IPS DF 6.9 (cell line): Measurements from ENCODE around the gene TEX2.

ENCODE experiments used
- DNase-seq: peaks from one replicate; pipeline ENCODE4 v3.0.0-alpha.2; 2013; ENCODE audit warnings: low read depth, low spot score
- H3K27ac ChIP-seq: one replicate; pipeline ENCODE4 v1.5.1; 2013; ENCODE audit warnings: low read length, control low read depth
- H3K27me3 ChIP-seq: 2 replicates; pipeline ENCODE4 v1.6.1; 2013; ENCODE audit warnings: mild to moderate bottlenecking, low read length; ENCODE audit not compliant: control insufficient read depth, insufficient read depth
- H3K36me3 ChIP-seq: 2 replicates; pipeline ENCODE4 v1.6.1; 2013; ENCODE audit warnings: low read length; ENCODE audit not compliant: control insufficient read depth, insufficient read depth
- H3K4me1 ChIP-seq: 2 replicates; pipeline ENCODE4 v1.6.1; 2013; ENCODE audit warnings: low read length; ENCODE audit not compliant: control insufficient read depth, insufficient read depth
- H3K4me3 ChIP-seq: 2 replicates; pipeline ENCODE4 v1.5.1; 2013; ENCODE audit warnings: mild to moderate bottlenecking, low read length
- H3K9me3 ChIP-seq: 2 replicates; pipeline ENCODE4 v1.6.1; 2013; ENCODE audit warnings: low read length, inconsistent platforms; ENCODE audit not compliant: control insufficient read depth, insufficient read depth
- WGBS: extraction: QIAGEN DNeasy Blood & Tissue Kit; methylation state at CpG from one replicate; pipeline ENCODE4 v1.1.7; 2013; ENCODE audit warnings: mixed read lengths, missing lambda C conversion rate; ENCODE audit not compliant: insufficient read length, insufficient coverage; 5-methylcytosine and 5-hydroxymethylcytosine counted together

Gene TEX2

DNA sequence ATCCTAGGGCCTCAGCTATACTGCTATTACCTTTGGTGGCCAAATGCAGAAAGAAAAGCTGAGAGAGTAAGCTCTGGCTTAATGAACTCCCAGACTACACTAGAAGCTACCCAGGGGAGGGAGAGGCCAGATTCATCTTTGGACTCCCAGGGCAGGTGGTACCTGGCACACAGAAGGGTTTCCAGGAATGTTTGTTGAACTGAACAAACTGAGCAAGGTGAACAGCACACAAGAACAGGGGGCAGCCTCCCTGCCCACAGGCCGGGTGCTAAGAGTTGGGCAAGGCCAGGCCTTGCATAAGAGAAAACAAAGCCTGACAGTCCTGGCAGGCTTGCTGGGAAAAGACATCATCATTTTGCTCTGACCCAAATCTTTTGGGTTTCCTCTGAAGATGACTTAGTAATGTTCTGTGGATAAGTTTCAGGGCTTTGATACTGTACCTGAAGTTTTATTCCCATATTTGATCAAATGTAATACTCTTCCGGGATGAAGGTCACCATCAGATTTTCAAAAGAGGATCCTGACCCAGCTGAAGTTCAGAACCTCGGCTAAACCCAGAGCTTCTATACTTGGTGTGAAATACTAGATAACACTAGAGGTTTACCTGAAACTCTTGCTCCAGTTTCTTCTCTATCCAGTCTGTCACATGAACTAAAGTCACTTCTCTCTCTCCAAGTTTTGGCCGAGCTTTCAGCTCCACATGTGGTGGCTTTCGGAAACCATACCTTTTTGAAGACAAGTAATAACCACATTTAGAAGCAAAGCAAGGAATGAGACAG, 112.6 kb downstream of the TEX2 start:
- Histone ChIP-seq H3K4me1 (no peaks in the 10 kb centered on the region), H3K9me3 (no peaks in the 10 kb centered on the region), H3K36me3 (peaks cover 7% of the 10 kb centered on the region; the same call in 1 of the 2 replicates), H3K27me3 (no peaks in the 10 kb centered on the region), H3K4me3 (no peak overlapping the region), H3K27ac (no peak overlapping the region)
- no CpG with 5 or more reads among the region's 5 CpGs for WGBS
- no peak for DNase-seq

GRCh38 chr17:64149196-64149595, 113.9 kb downstream of the TEX2 start:
- DNase-seq: no peak
- H3K9me3 ChIP-seq: no peaks in the 10 kb centered on the region
- H3K27me3 ChIP-seq: no peaks in the 10 kb centered on the region
- H3K4me1 ChIP-seq: no peaks in the 10 kb centered on the region
- no peak overlapping the region for H3K27ac ChIP-seq
- WGBS: no CpG with 5 or more reads among the region's 6 CpGs
- H3K36me3 ChIP-seq: peaks cover 7% of the 10 kb centered on the region; the same call in 1 of the 2 replicates
- no peak overlapping the region for H3K4me3 ChIP-seq

DNA sequence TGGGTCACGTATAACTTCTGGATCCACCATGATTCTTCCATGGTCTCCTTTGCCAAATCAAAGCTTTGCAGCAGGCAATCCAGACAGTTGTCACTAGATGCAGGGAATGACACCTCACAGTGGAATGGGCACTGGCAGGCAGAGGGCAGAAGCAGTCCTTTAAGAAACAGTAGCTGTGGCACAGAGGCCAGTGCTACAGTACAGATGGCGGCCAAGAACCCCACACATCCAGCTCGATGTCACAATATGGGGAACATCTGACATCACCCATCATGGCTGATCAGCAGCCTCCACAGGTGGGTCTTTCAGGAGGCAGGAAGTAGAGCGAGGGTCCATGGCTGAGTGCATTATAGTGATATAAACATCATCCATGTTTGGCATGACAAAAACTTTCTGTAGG, 114.4 kb downstream of the TEX2 start:
- Histone ChIP-seq H3K4me1 (no peaks in the 10 kb centered on the region), H3K9me3 (no peaks in the 10 kb centered on the region), H3K27ac (no peak overlapping the region), H3K27me3 (no peaks in the 10 kb centered on the region), H3K4me3 (no peak overlapping the region), H3K36me3 (peaks cover 7% of the 10 kb centered on the region; the same call in 1 of the 2 replicates)
- no peak for DNase-seq
- WGBS: no CpG with 5 or more reads among the region's 4 CpGs

DNA sequence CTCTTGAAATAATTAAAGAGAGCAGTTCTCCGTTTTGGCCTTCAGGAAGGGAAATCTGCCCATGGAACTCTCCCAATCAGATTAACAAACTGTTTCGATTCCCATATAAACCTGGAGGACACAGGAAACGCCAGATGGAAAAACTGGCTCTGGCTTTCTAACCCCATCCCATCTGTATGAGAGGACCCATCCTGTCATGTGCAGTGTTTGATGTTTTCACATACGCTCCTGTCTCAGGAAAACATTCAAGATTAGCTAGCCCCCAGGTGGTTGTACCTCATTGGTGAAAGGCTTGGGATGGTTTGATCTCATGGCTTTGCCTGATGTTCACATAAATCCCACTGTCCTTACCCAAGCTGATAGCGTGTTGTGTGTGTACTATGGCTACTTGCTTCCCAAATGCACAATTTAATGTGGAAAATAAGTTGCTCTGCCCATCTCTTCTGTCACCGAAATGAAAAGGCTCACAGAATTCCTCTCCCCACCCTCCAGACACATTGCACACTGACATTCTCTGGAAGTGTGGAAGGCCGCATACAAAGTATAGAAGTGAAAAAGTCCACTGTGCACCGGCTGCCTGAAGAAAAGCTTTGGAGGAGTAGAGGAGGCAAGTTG, 114.9 kb downstream of the TEX2 start:
- no CpG with 5 or more reads among the region's 8 CpGs for WGBS
- Histone ChIP-seq H3K9me3 (no peaks in the 10 kb centered on the region), H3K4me1 (no peaks in the 10 kb centered on the region), H3K4me3 (no peak overlapping the region), H3K27me3 (no peaks in the 10 kb centered on the region), H3K27ac (no peak overlapping the region), H3K36me3 (peaks cover 7% of the 10 kb centered on the region; the same call in 1 of the 2 replicates)
- no peak for DNase-seq

GRCh38 chr17:64147110-64148016, 115.7 kb downstream of the TEX2 start:
- H3K36me3 ChIP-seq: peaks cover 7% of the 10 kb centered on the region; the same call in 1 of the 2 replicates
- no CpG with 5 or more reads among the region's 15 CpGs for WGBS
- peak overlapping the region; percentile 85; the same call in 1 of the 2 replicates for H3K4me3 ChIP-seq
- DNase-seq: no peak
- no peaks in the 10 kb centered on the region for H3K9me3 ChIP-seq
- peak overlapping the region; percentile 4 for H3K27ac ChIP-seq
- no peaks in the 10 kb centered on the region for H3K4me1 ChIP-seq
- H3K27me3 ChIP-seq: no peaks in the 10 kb centered on the region

DNA sequence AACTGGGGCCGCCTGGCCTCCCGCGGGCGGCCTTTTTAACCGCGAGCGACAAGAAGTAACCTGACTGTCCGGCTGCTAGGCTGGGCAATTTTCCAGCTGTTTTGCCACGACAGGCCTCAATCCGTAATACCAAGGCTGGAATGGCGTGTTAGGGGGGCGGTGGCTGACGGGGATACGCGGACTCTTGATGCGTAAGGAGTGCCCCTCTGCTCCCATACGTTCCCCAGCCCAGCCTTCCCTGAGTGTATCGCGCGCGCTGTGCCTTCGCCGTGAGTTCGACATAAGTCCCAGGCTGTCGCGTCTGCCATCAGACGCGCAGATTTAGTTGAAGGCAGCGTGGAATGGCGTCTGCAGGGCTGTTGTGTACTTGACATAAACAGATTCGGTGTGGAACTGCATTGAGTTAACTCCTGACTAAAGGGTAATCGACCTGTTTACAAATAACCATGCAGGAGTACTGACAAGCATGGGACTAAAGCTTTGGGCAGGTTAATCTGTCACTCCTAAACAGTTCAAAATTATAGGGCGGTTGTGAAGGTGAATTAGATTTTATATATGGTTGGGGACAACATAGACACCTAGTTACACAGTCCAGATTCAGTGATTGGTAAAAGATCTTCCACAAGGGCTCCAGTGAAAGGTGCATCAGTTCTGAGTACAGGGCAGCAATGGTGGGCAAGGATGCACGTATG, 116.5 kb downstream of the TEX2 start:
- H3K4me3 ChIP-seq: peak overlapping the region; percentile 85
- no peaks in the 10 kb centered on the region for H3K4me1 ChIP-seq
- peak overlapping the region; percentile 4 for H3K27ac ChIP-seq
- no peaks in the 10 kb centered on the region for H3K27me3 ChIP-seq
- peaks cover 7% of the 10 kb centered on the region; the same call in 1 of the 2 replicates for H3K36me3 ChIP-seq
- H3K9me3 ChIP-seq: no peaks in the 10 kb centered on the region
- no peak for DNase-seq
- WGBS: no CpG with 5 or more reads among the region's 34 CpGs

DNA sequence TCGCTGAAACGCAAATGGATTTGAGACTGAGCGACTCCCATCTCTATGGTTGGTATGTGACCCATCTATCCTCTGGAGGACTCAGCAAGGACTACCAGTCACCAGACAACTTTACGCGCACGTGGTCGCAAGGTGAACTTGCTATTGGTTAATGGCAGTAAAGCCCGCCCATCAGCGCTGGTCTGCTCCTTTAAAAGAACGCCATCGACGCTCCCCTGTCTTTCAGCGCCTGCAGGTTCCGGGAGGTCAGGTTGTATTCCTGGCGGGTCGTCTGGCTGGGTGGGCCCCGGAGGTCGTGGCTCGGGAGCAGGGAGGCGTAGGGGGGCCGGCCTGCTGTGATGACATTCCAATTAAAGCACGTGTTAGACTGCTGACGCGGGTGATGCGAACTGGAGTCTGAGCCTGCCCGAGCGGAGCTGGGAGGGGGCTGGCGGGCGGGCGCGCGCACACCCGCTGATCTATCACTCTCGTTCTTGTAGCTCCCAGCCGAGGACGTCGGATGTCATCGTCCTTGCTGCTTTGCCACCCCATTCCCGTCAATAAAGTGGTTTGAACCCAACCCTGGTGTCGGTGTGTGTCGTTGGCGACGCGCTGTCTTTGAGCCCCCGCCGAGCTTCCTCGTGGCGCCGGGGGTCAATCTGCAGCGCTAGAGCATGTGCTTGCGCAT, 117.2 kb downstream of the TEX2 start:
- Histone ChIP-seq H3K27me3 (no peaks in the 10 kb centered on the region), H3K4me3 (peak overlapping the region; percentile 85; the same call in 1 of the 2 replicates), H3K9me3 (no peaks in the 10 kb centered on the region), H3K27ac (no peak overlapping the region), H3K36me3 (peaks cover 7% of the 10 kb centered on the region; the same call in 1 of the 2 replicates), H3K4me1 (no peaks in the 10 kb centered on the region)
- peak; percentile 97 for DNase-seq
- no CpG with 5 or more reads among the region's 51 CpGs for WGBS

DNA sequence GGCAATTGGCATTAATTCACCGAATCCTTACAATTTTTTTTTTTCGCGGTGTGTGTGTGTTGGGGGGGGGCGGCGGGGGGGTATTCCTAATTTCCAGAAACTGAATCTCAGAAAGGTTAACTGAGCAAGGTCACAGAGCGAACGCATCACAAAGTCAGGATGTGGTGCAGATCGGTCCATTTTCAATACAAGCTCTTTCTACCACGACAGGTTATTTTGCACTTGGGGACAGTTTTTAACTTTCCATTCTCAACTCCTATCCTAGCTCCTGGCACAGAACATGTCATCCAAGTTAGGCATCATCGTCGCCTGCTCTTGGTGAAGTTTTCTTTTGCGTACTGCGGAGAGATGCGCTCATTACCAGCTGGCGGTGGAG, 117.7 kb downstream of the TEX2 start:
- H3K9me3 ChIP-seq: no peaks in the 10 kb centered on the region
- H3K27ac ChIP-seq: no peak overlapping the region
- peak overlapping the region; percentile 85; the same call in 1 of the 2 replicates for H3K4me3 ChIP-seq
- WGBS: no CpG with 5 or more reads among the region's 15 CpGs
- H3K36me3 ChIP-seq: peaks cover 7% of the 10 kb centered on the region; the same call in 1 of the 2 replicates
- no peak for DNase-seq
- H3K27me3 ChIP-seq: no peaks in the 10 kb centered on the region
- H3K4me1 ChIP-seq: no peaks in the 10 kb centered on the region

DNA sequence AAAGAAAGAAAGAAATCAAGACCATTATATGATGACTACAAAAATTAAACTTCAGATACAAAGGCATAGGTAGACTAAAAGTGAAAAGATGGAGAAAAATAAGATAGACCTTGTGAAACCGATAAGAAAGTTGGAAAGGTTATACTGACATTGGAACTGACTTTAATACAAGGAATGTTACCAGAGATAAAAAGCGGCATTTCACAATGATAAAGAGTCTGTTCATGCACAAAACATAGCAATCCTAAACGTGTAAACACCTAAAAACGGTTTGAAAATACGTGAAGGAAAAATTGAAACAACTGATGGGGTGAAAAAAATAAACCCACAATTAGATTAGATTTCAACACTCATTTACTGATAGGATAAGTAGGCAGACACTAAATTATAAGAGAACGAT, 123.5 kb downstream of the TEX2 start:
- no peaks in the 10 kb centered on the region for H3K4me1 ChIP-seq
- WGBS: no CpG with 5 or more reads among the region's 6 CpGs
- H3K27ac ChIP-seq: no peak overlapping the region
- no peaks in the 10 kb centered on the region for H3K27me3 ChIP-seq
- H3K4me3 ChIP-seq: no peak overlapping the region
- DNase-seq: no peak
- H3K36me3 ChIP-seq: no peaks in the 10 kb centered on the region
- H3K9me3 ChIP-seq: no peaks in the 10 kb centered on the region
